GM03348 (cell line): Measurements from ENCODE around the gene PLXNA4.

Experiments used
- DNase-seq: peaks from one replicate; pipeline ENCODE4 v3.0.0; 2012; ENCODE audit warnings: low spot score

The PLXNA4 gene

DNA sequence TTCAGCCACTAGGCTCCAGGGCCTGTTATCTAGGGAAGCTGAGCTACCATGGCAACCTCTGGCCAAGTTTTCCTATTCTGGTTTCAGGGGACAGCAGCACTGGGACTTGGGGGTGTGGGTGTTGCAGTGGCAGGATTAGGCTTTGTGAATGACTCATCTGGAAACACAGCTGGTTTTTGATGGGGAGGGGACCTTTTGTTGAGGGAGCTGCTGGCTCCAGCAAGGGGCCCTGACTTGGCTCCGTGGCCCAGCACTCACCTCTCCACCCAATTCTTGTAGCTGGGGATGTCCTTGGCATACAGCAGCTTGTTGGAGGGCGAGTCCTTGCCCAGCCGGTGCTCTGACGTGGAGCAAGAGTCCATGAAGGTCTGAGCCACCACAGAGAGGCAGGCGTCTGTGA, 435.9 kb downstream of the PLXNA4 start:
- DNase-seq = no peak

DNA sequence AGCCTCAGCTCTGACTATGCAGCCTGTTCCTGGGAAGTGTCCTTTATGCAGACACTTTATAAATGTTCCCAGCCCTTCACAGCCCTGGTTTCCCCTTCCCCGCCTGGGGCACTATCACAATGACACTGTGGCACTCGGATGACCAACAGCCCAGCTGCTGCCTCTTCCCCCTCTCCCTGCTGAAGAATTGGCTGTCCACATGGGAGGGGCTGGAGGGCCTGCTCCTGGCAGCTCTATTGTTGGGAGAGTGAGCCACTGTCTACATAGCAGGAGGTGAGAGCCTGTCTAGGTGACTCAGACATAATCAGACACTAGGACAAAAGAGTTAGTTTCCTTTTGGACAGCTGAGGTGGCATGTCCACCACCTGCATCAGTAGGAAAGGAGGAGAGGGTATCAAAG, 437.5 kb downstream of the PLXNA4 start:
- no peak for DNase-seq

DNA sequence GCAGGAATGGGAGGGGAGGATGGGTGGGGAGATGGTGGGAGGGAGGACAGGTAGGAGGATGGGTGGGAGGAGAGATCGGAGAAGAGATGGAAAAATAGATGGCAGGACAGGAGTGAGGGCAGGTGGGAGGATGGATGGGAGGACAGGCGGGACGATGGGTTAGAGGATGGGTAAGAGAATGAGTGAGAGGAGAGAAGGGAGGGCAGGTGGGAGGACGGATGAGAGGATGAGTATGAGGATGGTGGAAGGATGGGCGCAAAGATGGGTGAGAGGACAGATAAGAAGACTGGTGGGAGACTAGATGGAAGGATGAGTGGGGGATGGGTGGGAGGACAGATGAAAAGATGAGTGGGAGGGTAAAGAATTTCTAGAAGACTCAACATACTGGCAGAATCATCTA, 438.6 kb downstream of the PLXNA4 start:
- no peak for DNase-seq

DNA sequence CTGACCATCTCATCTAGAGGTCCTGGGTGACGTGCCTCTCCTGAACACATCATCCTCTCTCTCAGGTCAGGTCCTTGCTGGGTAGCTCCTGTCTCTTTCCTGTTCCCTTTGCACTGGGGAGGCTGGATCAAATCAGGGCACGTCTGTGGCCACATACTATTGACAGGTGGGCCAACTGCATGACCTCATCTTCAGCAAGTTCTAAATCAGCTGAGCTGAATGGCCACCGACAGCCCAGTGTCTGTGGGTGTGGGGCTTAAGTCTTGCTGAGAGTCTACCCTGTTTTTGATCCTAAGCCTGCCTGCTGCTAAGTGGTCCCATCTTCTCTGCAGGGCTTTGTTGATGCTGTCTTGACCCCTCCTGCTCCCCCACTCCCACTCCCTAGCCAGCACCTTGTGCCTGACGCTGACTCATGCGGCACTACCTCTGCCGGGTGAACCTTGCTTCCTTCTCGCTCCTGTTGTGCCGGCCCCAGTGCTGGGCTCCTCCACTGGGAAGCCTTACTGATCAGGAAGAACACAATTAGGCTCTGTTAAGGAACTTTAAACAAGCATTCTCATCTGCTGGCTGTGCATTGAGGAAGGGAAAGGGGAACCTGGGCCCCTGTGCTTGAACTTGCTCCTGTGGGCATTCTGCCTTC, 440.4 kb downstream of the PLXNA4 start:
- no peak for DNase-seq

DNA sequence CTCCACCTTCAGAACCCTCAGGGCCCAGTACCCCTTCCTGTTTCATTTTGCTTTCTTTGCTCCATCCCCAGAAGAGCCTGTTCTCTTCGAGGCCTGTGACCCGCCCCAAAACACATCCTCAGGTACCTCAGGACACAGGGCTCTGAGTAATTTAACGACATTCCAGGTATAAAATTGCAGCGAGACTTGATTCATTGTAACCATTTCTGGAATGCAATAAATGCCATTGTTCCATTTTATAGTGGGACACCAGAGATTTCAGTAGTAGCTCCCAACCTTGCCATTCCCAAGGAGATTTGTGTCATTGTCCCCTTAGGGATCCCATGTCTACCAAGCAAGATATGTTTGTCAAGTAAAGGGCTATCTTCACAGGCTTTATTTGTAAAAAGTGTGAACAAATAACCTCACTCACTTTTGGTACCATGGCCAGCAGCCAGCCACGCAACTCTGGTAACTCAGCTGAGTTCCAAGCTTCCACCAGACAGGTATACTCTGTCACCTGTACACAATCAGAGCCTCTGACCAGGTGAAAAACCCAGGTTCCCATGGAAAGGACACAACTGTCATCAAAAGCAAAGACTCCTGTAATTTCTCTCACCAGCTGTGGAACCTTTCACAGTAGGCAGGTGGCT, 441.3 kb downstream of the PLXNA4 start:
- DNase-seq = no peak

DNA sequence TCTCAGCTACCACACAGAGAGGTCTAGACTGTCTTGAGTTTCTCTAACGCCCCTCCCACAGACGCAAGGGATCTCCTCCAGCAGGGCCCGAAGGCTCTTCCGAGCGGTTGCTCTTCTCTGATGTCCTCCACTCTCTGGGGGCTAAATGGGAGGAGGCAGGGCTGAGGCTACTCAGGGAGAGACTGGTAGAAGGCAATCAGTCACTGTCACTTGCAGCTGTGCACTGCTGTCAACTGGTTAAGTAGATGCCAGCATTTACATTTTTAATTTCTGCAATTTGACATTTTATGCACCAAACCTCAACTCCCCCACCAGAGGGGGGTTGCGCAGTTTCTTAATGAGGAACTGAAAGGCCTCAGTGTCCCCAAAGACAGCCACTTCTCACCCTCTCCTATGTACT, 442.8 kb downstream of the PLXNA4 start:
- DNase-seq = no peak

DNA sequence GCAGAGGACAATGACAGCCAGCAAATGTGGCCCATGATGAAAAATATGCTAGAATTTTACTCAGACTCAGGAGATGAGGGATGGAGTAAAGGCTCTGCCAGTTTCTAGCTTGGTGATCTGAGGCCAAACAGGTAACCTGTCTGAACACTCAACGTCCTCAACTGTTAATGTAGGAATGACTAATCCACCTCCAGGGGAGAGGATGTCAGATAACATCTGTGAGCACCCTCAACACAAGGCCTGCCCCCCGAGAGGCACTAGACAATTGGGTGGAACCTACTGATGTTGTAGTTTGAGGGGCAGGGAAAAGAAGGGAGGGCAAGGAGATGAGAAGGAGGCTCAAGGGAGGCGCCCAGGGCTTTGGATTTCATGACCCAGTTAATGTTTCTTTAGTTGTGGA, 445.1 kb downstream of the PLXNA4 start:
- no peak for DNase-seq

DNA sequence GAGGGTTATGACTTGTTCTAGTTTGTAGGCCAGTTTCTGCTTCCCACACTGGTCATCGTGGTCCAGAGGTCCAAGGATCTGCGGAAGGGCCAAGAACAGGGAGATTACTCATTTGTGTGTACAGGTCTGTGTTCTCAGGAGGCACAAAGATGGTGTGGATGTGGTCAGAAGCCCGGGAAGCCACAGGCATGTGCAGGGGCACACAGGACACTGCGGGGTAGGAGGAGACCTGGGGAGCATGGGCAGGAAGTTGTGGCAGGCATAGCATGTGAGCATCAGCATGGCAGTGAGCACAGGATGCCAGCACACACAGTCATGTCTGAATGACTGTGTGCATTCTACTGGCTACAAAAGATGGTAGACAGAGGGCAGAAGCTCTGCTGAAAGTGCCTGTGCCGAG, 445.8 kb downstream of the PLXNA4 start:
- DNase-seq = no peak

DNA sequence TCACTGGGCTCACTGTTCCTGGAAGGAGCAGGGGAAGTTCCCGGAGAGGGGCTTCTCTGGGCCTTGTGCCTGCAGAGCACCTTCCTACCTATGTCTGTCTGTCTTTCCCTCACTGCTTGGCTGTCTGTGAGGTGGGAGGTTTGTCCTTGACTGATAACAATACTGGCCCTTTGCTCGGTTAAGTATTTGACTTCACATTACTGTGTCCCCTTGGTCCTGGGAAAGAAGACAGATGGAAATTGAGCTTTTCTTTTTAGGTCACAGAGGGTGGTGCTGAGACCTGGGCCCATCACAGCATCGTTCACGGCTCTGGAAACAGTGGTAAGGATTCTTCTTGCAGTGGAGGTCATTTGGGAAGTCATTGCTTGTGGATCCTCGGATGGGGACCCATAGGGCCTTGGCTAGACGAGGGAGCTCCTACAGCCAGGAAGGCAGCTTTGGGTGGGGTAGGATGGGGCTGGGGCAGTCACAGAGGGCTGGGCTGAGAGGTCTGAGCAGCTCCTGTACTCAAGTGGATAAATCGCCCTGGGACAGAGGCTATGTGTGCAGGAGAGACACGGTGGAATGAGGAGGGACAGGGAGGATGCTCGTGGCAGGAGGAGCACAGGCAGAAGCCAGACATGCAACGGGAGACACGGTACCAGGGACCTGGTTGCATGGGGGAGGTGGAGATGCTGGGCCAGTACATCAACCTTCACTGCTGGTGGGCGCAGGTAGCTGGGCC, 450.2 kb downstream of the PLXNA4 start:
- DNase-seq = no peak

DNA sequence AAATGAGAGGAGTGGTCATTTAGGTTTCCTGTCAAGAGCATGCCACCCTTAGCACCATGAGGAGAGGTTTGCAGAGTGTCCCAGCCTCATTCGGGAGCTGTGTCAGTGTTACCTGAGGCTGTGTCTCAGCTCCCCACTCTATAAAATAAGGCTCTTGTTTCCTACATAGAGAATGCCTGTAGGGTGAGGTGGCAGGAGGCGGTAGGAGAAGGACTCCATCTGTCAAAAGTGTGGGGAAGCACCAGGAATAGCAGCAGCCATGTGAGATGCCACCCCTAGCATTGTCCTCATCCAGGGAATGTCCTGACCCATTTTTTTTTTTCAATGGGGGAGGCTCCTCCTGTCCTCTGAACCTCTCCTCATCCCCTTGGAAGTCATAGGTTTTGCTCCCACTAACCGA, 451.2 kb downstream of the PLXNA4 start:
- no peak for DNase-seq

DNA sequence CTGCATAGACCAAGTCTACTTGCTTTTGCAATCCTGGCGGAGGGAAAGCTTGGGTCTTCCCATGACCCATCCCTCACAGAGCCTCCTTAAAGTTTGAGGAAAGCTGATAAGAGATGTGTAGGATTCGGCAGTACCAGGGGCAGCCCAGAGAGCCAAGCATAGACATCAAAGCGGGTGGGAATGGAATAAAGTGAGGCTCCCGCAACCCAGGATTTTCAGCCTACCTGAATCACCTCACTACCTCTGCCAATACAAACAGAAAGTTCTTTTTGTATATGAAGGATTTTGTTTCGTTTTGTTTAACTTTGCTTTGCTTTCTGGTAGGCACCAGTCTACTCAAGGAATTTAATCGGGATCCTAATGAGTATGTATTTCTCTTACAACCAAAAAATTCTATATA, 451.7 kb downstream of the PLXNA4 start:
- DNase-seq = no peak

DNA sequence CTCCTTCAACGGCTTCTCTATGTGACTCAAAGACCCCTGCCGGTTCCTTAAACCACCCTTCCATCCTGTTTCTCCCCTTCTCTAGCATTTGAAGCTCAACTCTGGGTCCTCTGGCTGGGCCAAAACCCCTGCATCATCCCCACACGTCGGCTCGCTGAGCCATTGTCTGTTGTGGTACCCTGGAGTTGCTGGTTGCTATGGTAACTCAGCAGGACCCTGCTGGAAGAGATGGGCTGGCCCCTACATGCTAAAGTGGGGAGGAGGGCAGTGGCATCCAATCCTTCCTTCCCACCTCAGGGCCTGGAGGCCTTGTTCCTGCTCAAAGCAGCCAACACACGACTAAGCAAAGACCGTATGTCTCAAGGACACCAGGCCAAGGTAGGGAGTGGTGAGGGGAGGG, 452.5 kb downstream of the PLXNA4 start:
- no peak for DNase-seq

DNA sequence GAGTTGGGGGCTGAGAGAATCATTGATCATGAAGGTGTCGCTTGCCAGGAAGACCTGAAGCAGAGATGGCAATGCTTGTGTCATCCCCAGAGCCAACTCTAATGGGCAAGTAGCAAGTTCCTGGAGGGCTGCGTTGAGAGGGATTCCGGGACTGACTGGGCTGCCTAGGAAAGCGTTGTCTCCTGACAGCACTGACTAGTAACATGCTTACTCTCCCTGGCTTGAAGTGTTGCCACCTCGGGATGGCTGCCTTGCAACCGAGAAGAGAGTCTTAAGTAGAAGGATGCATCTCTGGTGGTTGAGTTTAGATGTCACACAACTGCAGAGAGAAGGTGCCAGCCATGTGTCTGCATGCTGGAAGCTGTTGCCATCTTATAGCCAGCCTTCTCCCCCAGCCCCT, 453.4 kb downstream of the PLXNA4 start:
- DNase-seq = no peak

DNA sequence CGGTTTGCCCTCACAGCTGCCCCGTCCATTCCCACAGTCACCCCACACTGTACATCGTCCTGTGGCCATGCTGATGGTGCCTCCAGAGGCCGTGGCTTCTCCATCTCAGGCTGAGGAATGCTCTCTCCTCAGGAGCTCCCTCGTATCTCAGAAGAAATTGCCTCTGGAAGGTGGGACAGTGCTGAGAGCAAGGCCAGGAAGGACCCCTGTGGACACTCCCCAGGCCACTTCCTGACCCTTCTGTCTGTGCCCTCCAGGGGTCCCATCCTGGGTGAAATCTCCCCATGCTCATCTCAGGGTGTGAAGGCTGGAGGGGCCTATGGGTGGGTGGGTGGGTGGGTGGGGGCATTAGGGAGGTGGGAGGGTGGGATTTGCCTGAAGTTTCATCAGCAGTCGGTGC, 454.3 kb downstream of the PLXNA4 start:
- DNase-seq = no peak

DNA sequence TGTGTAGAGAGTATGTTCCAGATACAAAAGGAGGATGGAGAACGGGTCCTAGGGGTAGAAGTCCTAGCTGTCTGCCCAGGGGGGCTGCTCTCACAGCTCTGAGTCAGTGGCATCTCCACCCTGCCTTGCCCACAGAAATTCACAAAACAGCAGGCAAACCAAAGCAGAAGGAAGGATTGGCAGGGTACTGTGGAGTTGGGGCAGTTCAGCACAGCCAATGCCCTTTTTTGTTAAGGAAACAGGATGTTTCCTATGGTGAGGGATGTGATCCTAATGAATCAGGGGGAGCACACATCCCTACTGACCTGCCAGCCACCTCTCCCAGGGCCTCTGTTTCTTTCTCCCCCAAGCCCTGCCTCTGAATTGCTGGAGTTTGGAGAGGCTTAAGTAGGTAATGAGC, 457.6 kb downstream of the PLXNA4 start:
- DNase-seq = no peak

DNA sequence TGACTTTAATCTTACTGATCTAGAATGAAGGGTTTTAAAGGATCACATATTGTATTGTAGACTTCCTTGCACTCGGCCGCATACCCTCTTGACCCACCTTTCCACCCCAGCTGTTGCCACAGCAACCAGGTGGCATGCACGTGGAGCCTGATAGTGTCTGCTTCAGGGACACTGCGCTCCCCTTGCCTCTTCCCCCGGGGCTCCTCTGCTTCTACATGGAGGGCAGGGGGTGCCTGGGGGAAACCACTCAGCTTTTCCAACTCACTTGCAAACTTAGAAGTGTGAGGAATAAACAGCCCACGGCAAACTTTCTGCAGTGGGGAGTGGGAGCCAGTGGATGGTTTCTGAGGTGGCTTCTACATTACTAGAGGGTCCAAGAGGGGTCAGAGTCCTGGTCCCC, 458.6 kb downstream of the PLXNA4 start:
- no peak for DNase-seq

DNA sequence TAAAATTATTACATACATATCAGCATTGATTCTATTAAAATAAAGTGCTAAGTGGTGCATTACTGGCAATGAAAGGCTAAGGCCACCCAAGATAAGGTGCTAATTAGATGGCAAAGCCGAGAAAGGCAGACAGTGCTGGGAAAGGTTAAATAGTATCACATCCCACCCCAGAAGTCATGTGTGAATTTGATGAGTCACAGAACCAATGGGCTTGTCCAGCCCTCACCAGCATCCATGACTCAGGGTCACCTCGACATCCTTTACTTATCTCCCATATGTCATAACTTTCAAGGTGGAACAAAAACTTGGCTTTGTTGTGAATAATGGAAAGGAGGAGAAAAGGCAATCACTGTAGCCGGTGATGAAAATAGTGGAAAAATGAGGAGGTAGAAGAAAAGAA, 459.1 kb downstream of the PLXNA4 start:
- DNase-seq = peak; percentile 73

DNA sequence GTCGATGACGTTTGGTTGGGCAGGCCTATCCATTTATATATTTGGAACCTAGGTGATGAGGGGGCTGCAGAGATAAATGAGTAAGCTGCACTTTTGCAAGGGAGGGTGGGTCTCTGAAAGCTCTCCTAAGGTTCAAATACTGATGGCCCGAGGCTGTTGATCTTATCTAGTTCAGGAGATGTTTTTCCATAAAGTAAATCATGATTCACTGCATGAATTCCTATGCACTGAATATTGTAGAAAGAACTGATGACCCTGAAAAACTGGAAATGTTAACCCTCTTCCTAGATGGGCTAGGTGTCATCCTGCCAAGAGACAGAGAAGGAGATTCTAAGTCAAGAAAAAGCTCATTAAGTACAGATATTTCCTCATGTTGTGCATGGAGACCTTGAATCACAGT, 459.9 kb downstream of the PLXNA4 start:
- DNase-seq = peak; percentile 26

DNA sequence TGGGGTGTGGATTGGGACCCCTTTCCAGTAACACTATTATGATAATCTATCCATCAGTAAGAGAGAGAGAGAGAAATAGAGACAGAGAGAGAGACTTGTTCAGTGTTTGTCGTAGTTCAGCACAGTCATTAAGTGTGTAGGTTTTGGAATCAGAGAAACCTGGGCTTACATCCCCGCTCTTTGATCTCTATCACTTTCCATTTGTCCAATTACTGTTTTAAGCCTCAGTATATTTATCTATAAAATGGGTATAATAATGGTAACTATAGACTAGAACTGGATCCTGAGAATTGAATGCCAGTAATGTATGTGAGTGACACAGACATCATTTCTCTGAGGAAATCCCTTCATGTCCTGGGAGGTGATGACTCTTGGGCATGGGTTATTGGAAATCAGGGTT, 460.5 kb downstream of the PLXNA4 start:
- no peak for DNase-seq

DNA sequence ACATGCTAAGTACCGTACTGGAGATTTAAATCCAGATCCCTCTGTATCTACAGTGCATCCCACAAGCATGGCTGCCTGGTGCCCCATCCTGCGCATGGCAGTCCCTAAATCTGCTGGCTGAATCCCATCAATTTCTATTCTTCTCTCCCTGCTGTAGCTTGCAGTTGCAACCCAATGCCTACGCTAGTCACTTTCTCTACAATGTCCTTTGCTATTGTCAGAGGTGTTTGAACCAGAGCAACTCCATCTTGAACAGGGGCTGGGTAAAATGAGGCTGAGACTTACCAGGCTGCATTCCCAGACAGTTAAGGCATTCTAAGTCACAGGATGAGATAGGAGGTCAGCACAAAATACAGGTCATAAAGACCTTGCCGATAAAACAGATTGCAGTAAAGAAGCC, 461.2 kb downstream of the PLXNA4 start:
- no peak for DNase-seq

DNA sequence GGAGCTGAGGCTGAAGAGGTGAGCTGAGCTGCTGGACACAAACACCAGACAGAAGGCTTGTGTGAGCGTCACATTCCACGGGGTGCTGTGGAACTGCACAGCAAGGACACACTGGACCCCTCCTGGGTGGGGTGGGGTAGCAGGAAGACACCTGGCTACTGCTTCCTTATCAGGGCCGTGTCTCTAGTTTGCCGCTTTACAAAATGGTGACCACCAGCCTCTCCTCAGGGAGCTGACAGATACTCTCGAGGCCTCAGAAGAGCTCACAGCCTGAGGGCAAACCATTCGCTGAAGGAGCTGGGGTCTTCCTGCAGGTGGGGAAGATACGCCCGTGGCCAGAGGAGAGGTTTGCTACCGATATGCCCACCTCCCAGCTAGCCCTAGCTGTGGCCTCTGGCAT, 461.9 kb downstream of the PLXNA4 start:
- DNase-seq = no peak

DNA sequence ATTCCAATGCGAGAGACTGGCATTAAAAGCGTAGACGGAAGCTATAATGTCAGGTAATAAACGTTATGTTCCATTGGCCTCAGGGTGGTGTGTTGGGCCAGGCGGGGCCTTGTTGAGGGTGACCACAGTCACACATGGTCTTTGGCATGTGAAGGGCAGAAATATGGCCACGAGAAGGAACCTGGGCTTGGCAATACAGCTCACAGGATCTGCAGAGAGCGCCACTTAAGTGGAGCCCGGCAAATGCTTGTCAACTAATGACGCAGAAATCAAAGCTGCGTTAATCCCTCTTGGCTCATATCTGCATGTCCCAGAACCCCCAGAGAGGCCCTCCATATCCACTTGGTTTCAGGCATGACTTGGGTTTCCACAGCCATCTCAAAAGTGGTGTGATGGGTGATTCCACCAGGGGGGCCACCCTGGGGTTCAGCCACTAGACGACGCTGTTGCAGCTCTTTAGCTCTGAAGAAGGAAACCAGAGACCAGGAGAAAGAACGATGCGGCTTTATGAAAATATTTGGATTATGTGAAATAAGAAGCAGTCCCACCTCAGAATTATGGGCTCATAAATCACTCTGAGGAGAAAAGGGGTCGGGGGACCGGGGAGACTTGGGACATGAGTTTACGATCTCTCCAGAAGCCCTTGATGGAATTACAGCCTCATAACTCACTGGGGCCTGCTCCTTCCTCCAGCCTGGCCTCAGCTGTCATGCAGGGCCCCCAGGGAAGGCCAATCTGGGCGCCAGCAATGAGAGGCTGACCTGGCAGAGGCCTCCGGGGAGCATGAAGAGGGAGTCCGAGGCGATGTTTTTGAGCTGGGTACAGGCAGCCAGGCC, 462.5 kb downstream of the PLXNA4 start:
- no peak for DNase-seq

DNA sequence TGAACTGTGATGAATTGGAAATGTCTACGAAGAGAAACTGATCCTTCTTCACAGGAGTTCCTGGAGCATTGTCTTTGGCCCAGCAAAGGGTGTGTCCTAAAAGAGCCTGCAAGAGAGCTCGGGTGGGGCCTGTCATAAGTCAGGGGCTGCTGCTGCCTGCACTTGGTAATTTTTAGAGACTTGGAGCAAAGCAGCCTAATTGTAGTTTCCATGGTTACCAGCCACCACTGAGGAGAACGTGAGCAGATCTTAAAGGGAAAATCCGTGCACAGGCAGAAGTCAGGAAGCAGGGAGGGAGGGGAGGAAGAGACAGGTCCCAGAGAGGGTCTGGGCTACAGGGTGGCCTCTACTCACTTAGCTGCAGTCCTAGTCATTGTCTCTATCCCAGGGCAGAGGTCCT, 463.6 kb downstream of the PLXNA4 start:
- no peak for DNase-seq
